CD4-positive, alpha-beta T cell (primary cell): ENCODE data around the gene ARL8B. TPM values are rescaled to one million over a fixed set of nuclear protein-coding genes. Genes with fewer than 3 reads are reported as not detected.

ENCODE experiments used
- ATAC-seq: fragments of 200-7000 bp; cut with Tn5 transposase; one replicate; pipeline ENCODE4 v1.10.0; 2022; ENCODE audit warnings: mild to moderate bottlenecking; ENCODE audit not compliant: poor library complexity
- CTCF ChIA-PET: fragments of 350-600 bp; sonication (Branson Sonifier 250); formaldehyde crosslinking; loops from one replicate; lab custom pipeline; 2021; ENCODE audit warnings: antibody characterized with exemption, inconsistent platforms; lab: Charles Lee
- POLR2A ChIA-PET: fragments of 350-600 bp; sonication (Branson Sonifier 250); formaldehyde crosslinking; loops from one replicate; lab custom pipeline; 2021; ENCODE audit warnings: antibody characterized with exemption, inconsistent platforms; lab: Charles Lee
- DNase-seq, 14 experiments: peaks; one replicate each; pipeline ENCODE4 v3.0.0-alpha.2; 2013 to 2020; ENCODE audit warnings: mixed read lengths in 2 of 14
- H3K27ac ChIP-seq, 2 donors: one replicate each; pipeline versions ENCODE4 v1.5.1 to v1.7.0; 2013; ENCODE audit warnings: low read length in 2 of 2, low read depth in 1 of 2, mild to moderate bottlenecking in 1 of 2
- H3K27me3 ChIP-seq, 2 experiments: 1 replicate in 1 of 2; 2 replicates in 1 of 2; pipeline versions ENCODE4 v1.6.1 to v1.7.0; 2013; ENCODE audit warnings: low read length in 2 of 2, control low read depth in 1 of 2, mild to moderate bottlenecking in 1 of 2, moderate library complexity in 1 of 2; ENCODE audit not compliant: insufficient read depth in 2 of 2, control insufficient read depth in 1 of 2
- H3K36me3 ChIP-seq: one replicate; pipeline ENCODE4 v1.6.1; 2013; ENCODE audit warnings: low read length, control low read depth; ENCODE audit not compliant: insufficient read depth
- H3K4me1 ChIP-seq: one replicate; pipeline ENCODE4 v1.6.1; 2013; ENCODE audit warnings: low read length, control low read depth; ENCODE audit not compliant: insufficient read depth
- H3K4me3 ChIP-seq: one replicate; pipeline ENCODE4 v1.5.1; 2013; ENCODE audit warnings: mild to moderate bottlenecking, low read length, moderate library complexity
- H3K9me3 ChIP-seq, 2 experiments: 1 replicate in 1 of 2; 2 replicates in 1 of 2; pipeline versions ENCODE4 v1.6.1 to v1.7.0; 2013; ENCODE audit warnings: low read length in 2 of 2, mild to moderate bottlenecking in 2 of 2, control low read depth in 1 of 2, moderate library complexity in 1 of 2; ENCODE audit not compliant: control insufficient read depth in 1 of 2, insufficient read depth in 1 of 2
- H3K27ac Mint-ChIP-seq: one replicate; pipeline ENCODE4 v1.8.0; 2020; ENCODE audit warnings: mixed read lengths
- H3K27me3 Mint-ChIP-seq: one replicate; pipeline ENCODE4 v1.8.0; 2021; ENCODE audit warnings: mixed read lengths
- H3K36me3 Mint-ChIP-seq: one replicate; pipeline ENCODE4 v1.8.0; 2021; ENCODE audit warnings: low read depth, mixed read lengths
- H3K4me1 Mint-ChIP-seq: one replicate; pipeline ENCODE4 v1.8.0; 2021; ENCODE audit warnings: low read depth, mixed read lengths
- H3K4me3 Mint-ChIP-seq: one replicate; pipeline ENCODE4 v1.8.0; 2020; ENCODE audit warnings: mild to moderate bottlenecking, mixed read lengths
- H3K9me3 Mint-ChIP-seq: one replicate; pipeline ENCODE4 v1.8.0; 2020; ENCODE audit warnings: mixed read lengths
- intact Hi-C, 2 experiments: fragments of 100-400 bp; cut with DNase I in 1 of 2; cut with micrococcal nuclease in 1 of 2; formaldehyde crosslinking; loops; one replicate each; pipeline versions ENCODE4 v1.15.1 to v1.9.0; 2023 to 2025; cut with DNase I, micrococcal nuclease
- total RNA-seq, 174 experiments: library from RNA in 2 of 174; stranded (reverse) in 2 of 174; gene quantifications; one replicate each; pipeline ENCODE4 v1.2.3 and lab custom pipeline; 2021 to 2026
- TF ChIP-seq, protein P1 (sequence below): fragments of 200-600 bp; IDR thresholded peaks from one replicate; pipeline ENCODE4 v1.8.0; 2022; ENCODE audit warnings: antibody characterized with exemption, mild to moderate bottlenecking

ARL8B gene
- total RNA-seq, 2 experiments from 2014 or later = 48.5 to 49.7 TPM

DNA sequence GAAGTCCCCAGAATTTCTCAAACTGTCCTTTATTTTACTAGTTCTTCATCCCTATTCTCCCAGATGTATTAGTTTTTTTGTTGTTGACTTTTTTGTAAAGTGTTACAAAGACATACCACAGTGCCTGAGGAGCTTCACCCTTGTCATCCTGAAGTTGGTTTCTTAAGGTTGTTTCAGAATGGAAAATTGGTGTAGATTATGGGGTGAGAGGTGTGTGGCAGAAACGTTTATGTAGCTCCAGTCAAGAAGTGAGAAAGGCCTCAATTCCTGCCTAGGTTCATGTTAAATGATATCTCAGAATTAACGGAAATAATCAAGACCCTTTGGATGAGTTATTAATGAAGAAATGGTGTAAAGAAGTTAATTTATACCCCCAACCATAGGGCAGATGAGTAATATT, 72.2 kb downstream of the ARL8B start:
- DNase-seq (no peak), ATAC-seq (no peak)
- H3K4me1 Mint-ChIP-seq = peaks cover 84% of the 10 kb centered on the region
- ChIA-PET CTCF (no interaction called here), POLR2A (interaction anchor here (1.2 to 1.5 kb wide), 2 partner anchors 12 to 21 kb away, joined by 4 read pairs; no protein-coding TSS in a partner anchor)
- intact Hi-C loops = loop anchor here (10.0 kb wide), 2 partner anchors 210 to 360 kb away; no protein-coding TSS in a partner anchor
- H3K27ac Mint-ChIP-seq = peak overlapping the region; percentile 87
- peaks cover 4% of the 10 kb centered on the region for H3K9me3 Mint-ChIP-seq
- H3K4me3 Mint-ChIP-seq = peak overlapping the region; percentile 22
- TF ChIP-seq, protein P1, sequence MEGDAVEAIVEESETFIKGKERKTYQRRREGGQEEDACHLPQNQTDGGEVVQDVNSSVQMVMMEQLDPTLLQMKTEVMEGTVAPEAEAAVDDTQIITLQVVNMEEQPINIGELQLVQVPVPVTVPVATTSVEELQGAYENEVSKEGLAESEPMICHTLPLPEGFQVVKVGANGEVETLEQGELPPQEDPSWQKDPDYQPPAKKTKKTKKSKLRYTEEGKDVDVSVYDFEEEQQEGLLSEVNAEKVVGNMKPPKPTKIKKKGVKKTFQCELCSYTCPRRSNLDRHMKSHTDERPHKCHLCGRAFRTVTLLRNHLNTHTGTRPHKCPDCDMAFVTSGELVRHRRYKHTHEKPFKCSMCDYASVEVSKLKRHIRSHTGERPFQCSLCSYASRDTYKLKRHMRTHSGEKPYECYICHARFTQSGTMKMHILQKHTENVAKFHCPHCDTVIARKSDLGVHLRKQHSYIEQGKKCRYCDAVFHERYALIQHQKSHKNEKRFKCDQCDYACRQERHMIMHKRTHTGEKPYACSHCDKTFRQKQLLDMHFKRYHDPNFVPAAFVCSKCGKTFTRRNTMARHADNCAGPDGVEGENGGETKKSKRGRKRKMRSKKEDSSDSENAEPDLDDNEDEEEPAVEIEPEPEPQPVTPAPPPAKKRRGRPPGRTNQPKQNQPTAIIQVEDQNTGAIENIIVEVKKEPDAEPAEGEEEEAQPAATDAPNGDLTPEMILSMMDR = no peak
- Histone ChIP-seq H3K36me3 (peaks cover 10% of the 10 kb centered on the region), H3K27me3 (no peaks in the 10 kb centered on the region), H3K4me3 (no peak overlapping the region), H3K9me3 (no peaks in the 10 kb centered on the region), H3K4me1 (peaks cover 73% of the 10 kb centered on the region), H3K27ac (peak overlapping the region; percentile 48 to 71)
- peaks cover 83% of the 10 kb centered on the region for H3K36me3 Mint-ChIP-seq
- H3K27me3 Mint-ChIP-seq = no peaks in the 10 kb centered on the region

DNA sequence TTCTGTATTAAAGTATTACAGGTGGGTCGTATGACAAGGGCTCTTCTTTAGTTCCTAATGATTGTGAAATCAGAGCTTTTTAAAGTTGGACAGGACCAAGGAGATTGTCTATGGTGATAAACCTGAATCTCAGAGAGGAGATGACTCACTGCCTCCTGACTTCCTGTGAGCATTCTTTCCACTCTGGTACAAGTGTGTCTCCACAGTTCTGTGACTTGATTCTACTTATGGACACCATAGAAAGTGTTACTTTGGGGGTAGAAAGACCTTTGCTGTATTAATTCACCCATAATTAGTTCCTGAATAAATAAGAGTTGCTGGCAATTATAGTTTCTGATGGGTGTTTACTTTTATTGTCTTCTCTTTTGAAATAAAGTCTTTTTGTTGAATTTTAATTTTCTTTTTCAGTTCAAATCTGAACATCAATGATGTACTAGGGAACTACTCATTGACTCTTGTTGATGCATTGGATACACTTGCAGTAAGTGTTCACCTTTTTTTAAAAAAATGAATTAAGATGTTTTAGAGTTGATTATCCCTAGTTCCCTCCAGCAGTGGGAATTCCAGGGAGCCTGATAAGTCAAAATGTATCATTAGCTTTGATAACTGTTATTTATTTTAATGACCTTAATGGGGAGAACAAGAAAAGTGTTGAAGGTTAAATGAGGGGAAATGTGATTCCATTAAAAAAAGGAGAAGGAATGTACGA, 72.9 kb downstream of the ARL8B start:
- peak in 8 of 14 experiments; percentile 18 to 85 (median 39) for DNase-seq
- ATAC-seq = peak; percentile 56
- Histone ChIP-seq H3K27me3 (no peaks in the 10 kb centered on the region), H3K36me3 (peaks cover 15% of the 10 kb centered on the region), H3K4me3 (no peak overlapping the region), H3K9me3 (no peaks in the 10 kb centered on the region), H3K4me1 (peaks cover 80% of the 10 kb centered on the region), H3K27ac (peak overlapping the region; percentile 48 to 71)
- Mint-ChIP-seq H3K9me3 (peaks cover 4% of the 10 kb centered on the region), H3K4me3 (peak overlapping the region; percentile 22), H3K36me3 (peaks cover 84% of the 10 kb centered on the region), H3K27ac (peak overlapping the region; percentile 87), H3K4me1 (peaks cover 90% of the 10 kb centered on the region), H3K27me3 (no peaks in the 10 kb centered on the region)
- TF ChIP-seq, protein P1 = no peak
- CTCF ChIA-PET = interaction anchor here (0.8 kb wide), 1 partner anchor 844 kb away, joined by 4 read pairs; no protein-coding TSS in a partner anchor
- intact Hi-C loops = loop anchor here (10.0 kb wide), 2 partner anchors 210 to 360 kb away; no protein-coding TSS in a partner anchor
- POLR2A ChIA-PET = interaction anchor here (1.1 to 5.3 kb wide), 3 partner anchors 8 to 73 kb away, joined by 3 to 185 read pairs (median 4); partner anchors contain the start of gene EDEM1

DNA sequence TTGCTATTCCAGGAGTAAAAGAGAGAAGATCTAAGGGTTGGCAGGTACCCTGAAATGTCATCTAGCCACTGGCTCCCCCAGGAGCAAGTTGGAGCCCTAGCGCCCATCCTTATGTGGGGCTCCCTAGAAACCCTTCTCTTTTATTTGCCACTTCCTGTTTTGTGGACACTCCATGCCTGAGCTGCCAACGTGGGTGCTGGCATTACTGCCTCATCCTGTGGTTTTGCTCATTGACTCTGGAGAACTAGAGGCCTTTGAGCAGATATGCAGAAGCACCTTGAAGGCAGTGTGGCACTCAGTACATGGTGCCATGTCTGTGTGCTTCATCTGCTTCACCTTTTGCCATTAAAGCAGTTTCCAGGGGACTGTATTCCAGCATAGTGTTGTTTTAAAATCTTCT, 73.5 kb downstream of the ARL8B start:
- Mint-ChIP-seq H3K36me3 (peaks cover 84% of the 10 kb centered on the region), H3K27me3 (no peaks in the 10 kb centered on the region), H3K27ac (peak overlapping the region; percentile 87), H3K4me3 (peak overlapping the region; percentile 63), H3K9me3 (peaks cover 4% of the 10 kb centered on the region), H3K4me1 (peaks cover 89% of the 10 kb centered on the region)
- Histone ChIP-seq H3K36me3 (peaks cover 21% of the 10 kb centered on the region), H3K27ac (peak overlapping the region; percentile 48 to 71), H3K9me3 (no peaks in the 10 kb centered on the region), H3K4me1 (peaks cover 78% of the 10 kb centered on the region), H3K27me3 (no peaks in the 10 kb centered on the region), H3K4me3 (no peak overlapping the region)
- CTCF ChIA-PET = interaction anchor here (0.8 kb wide), 1 partner anchor 844 kb away, joined by 4 read pairs; no protein-coding TSS in a partner anchor
- intact Hi-C loops = loop anchor here (10.0 kb wide), 2 partner anchors 211 to 361 kb away; no protein-coding TSS in a partner anchor
- TF ChIP-seq, protein P1 = no peak
- DNase-seq (peak in 5 of 14 experiments; percentile 17 to 69 (median 66)), ATAC-seq (no peak)
- POLR2A ChIA-PET = interaction anchor here (1.1 to 5.3 kb wide), 3 partner anchors 9 to 74 kb away, joined by 3 to 185 read pairs (median 12); partner anchors contain the start of gene EDEM1
